ENCODE results near the gene NLRP4. TPM values are rescaled to one million over a fixed set of nuclear protein-coding genes. Genes with fewer than 3 reads are reported as not detected.

Gene NLRP4, protein sequence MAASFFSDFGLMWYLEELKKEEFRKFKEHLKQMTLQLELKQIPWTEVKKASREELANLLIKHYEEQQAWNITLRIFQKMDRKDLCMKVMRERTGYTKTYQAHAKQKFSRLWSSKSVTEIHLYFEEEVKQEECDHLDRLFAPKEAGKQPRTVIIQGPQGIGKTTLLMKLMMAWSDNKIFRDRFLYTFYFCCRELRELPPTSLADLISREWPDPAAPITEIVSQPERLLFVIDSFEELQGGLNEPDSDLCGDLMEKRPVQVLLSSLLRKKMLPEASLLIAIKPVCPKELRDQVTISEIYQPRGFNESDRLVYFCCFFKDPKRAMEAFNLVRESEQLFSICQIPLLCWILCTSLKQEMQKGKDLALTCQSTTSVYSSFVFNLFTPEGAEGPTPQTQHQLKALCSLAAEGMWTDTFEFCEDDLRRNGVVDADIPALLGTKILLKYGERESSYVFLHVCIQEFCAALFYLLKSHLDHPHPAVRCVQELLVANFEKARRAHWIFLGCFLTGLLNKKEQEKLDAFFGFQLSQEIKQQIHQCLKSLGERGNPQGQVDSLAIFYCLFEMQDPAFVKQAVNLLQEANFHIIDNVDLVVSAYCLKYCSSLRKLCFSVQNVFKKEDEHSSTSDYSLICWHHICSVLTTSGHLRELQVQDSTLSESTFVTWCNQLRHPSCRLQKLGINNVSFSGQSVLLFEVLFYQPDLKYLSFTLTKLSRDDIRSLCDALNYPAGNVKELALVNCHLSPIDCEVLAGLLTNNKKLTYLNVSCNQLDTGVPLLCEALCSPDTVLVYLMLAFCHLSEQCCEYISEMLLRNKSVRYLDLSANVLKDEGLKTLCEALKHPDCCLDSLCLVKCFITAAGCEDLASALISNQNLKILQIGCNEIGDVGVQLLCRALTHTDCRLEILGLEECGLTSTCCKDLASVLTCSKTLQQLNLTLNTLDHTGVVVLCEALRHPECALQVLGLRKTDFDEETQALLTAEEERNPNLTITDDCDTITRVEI
- total RNA-seq, result not detected

- CTCF ChIA-PET, result no interaction called here
- Mint-ChIP-seq H3K36me3 (ENCODE audit: low read depth) (no peaks in the 10 kb centered on the region), H3K27me3 (ENCODE audit: low read depth) (no peaks in the 10 kb centered on the region), H3K9me3 (peaks cover 5% of the 10 kb centered on the region), H3K4me3 (no peak within 1 kb of the TSS), H3K4me1 (ENCODE audit: low read depth) (no peaks in the 10 kb centered on the region), H3K27ac (no peak within 1 kb of the TSS)
- intact Hi-C loops (cut with micrococcal nuclease), result no loop called here
- DNase-seq, result no peak
Measured at GRCh38 chr19:55836340-55836739, at the start of gene NLRP4. TSS of gene NLRP4 (plus strand) at chr19:55836540. CDS start at chr19:55852081, 15,541 bp downstream.

DNA sequence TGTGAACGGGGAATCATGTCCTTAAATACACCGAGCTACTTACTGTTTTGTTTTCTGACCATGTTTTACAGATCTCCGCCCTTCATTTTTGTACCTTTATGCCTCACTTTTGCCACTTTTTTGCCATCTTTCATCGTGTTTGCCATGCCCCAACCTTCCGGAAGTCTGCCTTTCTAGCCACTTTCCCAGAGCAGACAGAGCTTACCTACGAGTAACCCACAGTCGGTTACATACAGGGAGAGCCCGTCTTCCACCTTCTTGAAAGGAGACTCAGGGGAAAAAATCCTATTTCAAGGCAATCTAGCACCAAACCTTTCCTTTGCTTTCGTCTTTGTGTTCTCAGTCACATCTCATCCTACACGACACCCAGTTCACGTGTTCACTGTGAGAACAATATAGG is 41.3 kb upstream of the NLRP4 start:
- no peak overlapping the region for H3K27ac Mint-ChIP-seq
- no peak overlapping the region for H3K4me3 Mint-ChIP-seq
- no peaks in the 10 kb centered on the region for H3K4me1 Mint-ChIP-seq (ENCODE audit: low read depth)
- H3K36me3 Mint-ChIP-seq (ENCODE audit: low read depth), result no peaks in the 10 kb centered on the region
- intact Hi-C loops (cut with micrococcal nuclease), result no loop called here
- CTCF ChIA-PET, result no interaction called here
- H3K27me3 Mint-ChIP-seq (ENCODE audit: low read depth), result peaks cover 7% of the 10 kb centered on the region
- H3K9me3 Mint-ChIP-seq, result no peaks in the 10 kb centered on the region
- no peak for DNase-seq

DNA sequence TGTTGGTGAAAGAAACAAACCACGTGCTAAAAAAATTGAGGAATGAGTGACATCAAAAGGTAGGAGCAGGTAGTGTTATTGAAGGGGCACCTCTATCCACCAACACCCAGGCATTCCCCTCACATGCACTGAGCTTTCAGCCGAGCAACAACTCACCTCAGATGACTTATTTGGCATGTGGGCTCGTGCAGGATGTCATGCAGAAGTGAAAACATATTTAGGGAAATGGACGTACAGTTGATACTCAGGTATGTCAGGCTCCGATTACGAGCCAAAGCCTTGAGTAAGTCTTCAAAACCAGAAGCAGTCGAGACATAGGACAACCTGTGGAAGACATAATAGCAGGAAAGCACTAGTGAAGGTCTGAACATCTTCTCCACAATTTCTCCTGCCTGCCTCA is 34.9 kb upstream of the NLRP4 start:
- H3K36me3 Mint-ChIP-seq (ENCODE audit: low read depth), result no peaks in the 10 kb centered on the region

DNA sequence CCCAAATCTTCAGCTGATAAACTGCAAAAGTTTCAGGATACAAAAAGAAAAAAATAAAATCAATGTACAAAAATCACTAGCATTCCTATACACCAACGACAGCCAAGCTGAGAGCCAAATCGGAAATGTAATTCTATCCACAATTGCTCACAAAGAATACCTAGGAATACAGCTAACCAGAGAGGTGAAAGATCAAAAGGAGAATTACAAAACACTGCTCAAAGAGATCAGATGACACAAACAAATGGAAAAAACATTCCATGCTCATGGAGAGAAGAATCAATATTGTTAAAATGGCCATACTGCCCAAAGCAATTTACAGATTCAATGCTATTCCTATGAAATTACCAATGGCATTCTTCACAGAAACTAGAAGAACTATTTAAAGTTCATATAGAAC is 34.1 kb upstream of the NLRP4 start:
- H3K4me1 Mint-ChIP-seq (ENCODE audit: low read depth), result no peaks in the 10 kb centered on the region
- H3K9me3 Mint-ChIP-seq, result peaks cover 5% of the 10 kb centered on the region
- H3K27me3 Mint-ChIP-seq (ENCODE audit: low read depth), result peaks cover 11% of the 10 kb centered on the region
- no peak for DNase-seq
- H3K4me3 Mint-ChIP-seq, result no peak overlapping the region
- H3K27ac Mint-ChIP-seq, result no peak overlapping the region
- intact Hi-C loops (cut with micrococcal nuclease), result loop anchor here (10.0 kb wide), 1 partner anchor 287 kb away; no protein-coding TSS in a partner anchor
- CTCF ChIA-PET, result no interaction called here
- no peaks in the 10 kb centered on the region for H3K36me3 Mint-ChIP-seq (ENCODE audit: low read depth)

More for the DNA sequence above, 34.9 kb upstream of the NLRP4 start:
- intact Hi-C loops (cut with micrococcal nuclease), result loop anchor here (10.0 kb wide), 1 partner anchor 287 kb away; no protein-coding TSS in a partner anchor
- Mint-ChIP-seq H3K27me3 (ENCODE audit: low read depth) (peaks cover 11% of the 10 kb centered on the region), H3K4me1 (ENCODE audit: low read depth) (no peaks in the 10 kb centered on the region), H3K27ac (no peak overlapping the region), H3K9me3 (peaks cover 5% of the 10 kb centered on the region), H3K4me3 (no peak overlapping the region)
- DNase-seq, result no peak
- CTCF ChIA-PET, result no interaction called here

DNA sequence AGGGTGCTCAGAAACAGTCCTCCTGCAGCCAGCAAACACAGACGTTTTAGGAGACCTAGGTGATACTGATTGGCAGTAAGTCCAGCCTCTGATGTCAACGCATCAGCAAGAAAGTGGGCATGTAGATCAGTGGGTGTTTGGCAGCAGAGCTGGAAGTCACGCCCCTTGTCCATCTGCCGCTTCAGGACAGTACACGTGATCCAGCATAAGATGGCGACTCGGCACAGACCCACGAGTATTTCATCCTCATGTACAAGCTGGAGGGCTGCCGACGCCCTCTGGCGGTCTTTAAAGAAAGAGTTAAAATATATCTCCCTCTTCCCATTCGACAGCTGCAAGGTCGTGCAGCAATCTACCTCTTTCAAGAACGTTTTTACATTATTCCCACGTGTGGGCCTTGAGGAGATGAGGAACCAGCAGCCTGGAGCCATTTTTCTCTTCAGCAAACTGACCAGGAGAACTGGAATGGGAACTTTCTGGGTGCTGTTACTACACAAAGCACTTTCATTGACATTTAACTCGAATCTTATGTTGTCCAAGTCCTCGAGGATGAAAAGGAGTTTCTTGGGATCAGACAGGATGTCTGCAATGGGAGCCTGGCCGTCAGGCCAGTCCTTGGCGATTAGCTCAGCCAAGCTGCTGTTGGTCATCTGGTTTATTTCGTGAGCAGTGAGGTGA is 26.8 kb upstream of the NLRP4 start:
- H3K4me1 Mint-ChIP-seq (ENCODE audit: low read depth), result peaks cover 6% of the 10 kb centered on the region
- CTCF ChIA-PET, result interaction anchor here (0.7 to 3.7 kb wide), 5 partner anchors 9 to 297 kb away, joined by 3 to 32 read pairs (median 3); no protein-coding TSS in a partner anchor
- intact Hi-C loops (cut with micrococcal nuclease), result loop anchor here (10.0 kb wide), 1 partner anchor 295 kb away; no protein-coding TSS in a partner anchor

DNA sequence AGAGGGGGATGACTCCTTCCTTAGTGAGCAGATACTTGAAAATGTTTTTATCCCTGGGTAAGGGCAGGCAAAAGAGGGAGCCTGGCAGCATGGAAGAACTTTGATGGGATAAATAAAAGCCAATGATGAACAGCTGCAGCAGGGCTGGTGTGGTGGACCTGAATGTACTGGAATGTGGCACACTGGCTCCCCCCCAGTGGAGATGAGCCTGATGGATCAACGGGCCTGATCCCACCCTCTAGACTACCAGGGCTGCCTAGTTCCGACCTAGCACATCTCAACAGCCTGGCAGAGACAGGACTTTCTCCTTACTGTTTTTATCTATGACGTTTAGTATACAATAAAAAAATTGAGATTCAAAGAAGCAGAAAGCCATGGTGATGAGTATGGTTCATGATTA is 25.0 kb upstream of the NLRP4 start:
- intact Hi-C loops (cut with micrococcal nuclease), result no loop called here
- no peak for DNase-seq
- Mint-ChIP-seq H3K27me3 (ENCODE audit: low read depth) (peaks cover 24% of the 10 kb centered on the region), H3K4me1 (ENCODE audit: low read depth) (peaks cover 6% of the 10 kb centered on the region), H3K27ac (no peak overlapping the region), H3K4me3 (no peak overlapping the region), H3K9me3 (peaks cover 4% of the 10 kb centered on the region), H3K36me3 (ENCODE audit: low read depth) (no peaks in the 10 kb centered on the region)
- CTCF ChIA-PET, result interaction anchor here (1.3 kb wide), 1 partner anchor 102 kb away, joined by 3 read pairs; no protein-coding TSS in a partner anchor

More for the DNA sequence above, 26.8 kb upstream of the NLRP4 start:
- H3K27me3 Mint-ChIP-seq (ENCODE audit: low read depth), result peaks cover 18% of the 10 kb centered on the region
- peak; percentile 56 for DNase-seq
- no peaks in the 10 kb centered on the region for H3K36me3 Mint-ChIP-seq (ENCODE audit: low read depth)
- peaks cover 4% of the 10 kb centered on the region for H3K9me3 Mint-ChIP-seq
- H3K4me3 Mint-ChIP-seq, result no peak overlapping the region
- no peak overlapping the region for H3K27ac Mint-ChIP-seq

DNA sequence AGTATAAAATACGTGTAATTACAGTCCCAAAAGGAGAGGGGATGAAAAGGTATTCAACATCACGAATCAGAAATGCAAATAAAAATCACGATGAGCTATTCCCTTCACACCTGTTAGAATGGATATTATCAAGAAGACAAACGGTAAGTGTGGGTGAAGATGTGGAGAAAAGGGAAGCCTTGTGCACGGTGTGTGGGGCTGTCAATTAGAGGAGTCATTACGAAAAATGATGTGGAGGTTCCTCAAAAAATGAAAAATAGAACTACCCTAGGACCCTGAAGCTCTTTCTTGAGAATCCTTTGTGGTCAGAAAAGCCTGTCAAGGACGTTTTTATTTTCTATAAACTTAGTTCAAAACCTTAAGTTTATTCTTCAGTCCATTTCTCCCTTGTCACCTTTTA is 23.9 kb upstream of the NLRP4 start:
- Mint-ChIP-seq H3K4me3 (no peak overlapping the region), H3K36me3 (ENCODE audit: low read depth) (no peaks in the 10 kb centered on the region), H3K27ac (no peak overlapping the region), H3K27me3 (ENCODE audit: low read depth) (peaks cover 27% of the 10 kb centered on the region), H3K9me3 (peaks cover 4% of the 10 kb centered on the region), H3K4me1 (ENCODE audit: low read depth) (peaks cover 6% of the 10 kb centered on the region)
- intact Hi-C loops (cut with micrococcal nuclease), result no loop called here
- DNase-seq, result no peak
- CTCF ChIA-PET, result interaction anchor here (0.6 kb wide), 2 partner anchors 166 to 1179 kb away, joined by 3 read pairs; no protein-coding TSS in a partner anchor

GRCh38 chr19:55813906-55814305 is 22.4 kb upstream of the NLRP4 start:
- H3K27me3 Mint-ChIP-seq (ENCODE audit: low read depth), result peaks cover 32% of the 10 kb centered on the region
- no peak overlapping the region for H3K27ac Mint-ChIP-seq
- peaks cover 4% of the 10 kb centered on the region for H3K4me1 Mint-ChIP-seq (ENCODE audit: low read depth)
- DNase-seq, result no peak
- CTCF ChIA-PET, result no interaction called here
- H3K4me3 Mint-ChIP-seq, result no peak overlapping the region
- no peaks in the 10 kb centered on the region for H3K36me3 Mint-ChIP-seq (ENCODE audit: low read depth)
- peaks cover under 1% of the 10 kb centered on the region for H3K9me3 Mint-ChIP-seq
- intact Hi-C loops (cut with micrococcal nuclease), result no loop called here

GRCh38 chr19:55820037-55820436 is 16.3 kb upstream of the NLRP4 start:
- H3K36me3 Mint-ChIP-seq (ENCODE audit: low read depth), result no peaks in the 10 kb centered on the region
- H3K4me3 Mint-ChIP-seq, result no peak overlapping the region
- peaks cover 2% of the 10 kb centered on the region for H3K9me3 Mint-ChIP-seq
- DNase-seq, result no peak
- no peak overlapping the region for H3K27ac Mint-ChIP-seq
- H3K4me1 Mint-ChIP-seq (ENCODE audit: low read depth), result no peaks in the 10 kb centered on the region
- CTCF ChIA-PET, result no interaction called here
- peaks cover 10% of the 10 kb centered on the region for H3K27me3 Mint-ChIP-seq (ENCODE audit: low read depth)
- intact Hi-C loops (cut with micrococcal nuclease), result no loop called here

DNA sequence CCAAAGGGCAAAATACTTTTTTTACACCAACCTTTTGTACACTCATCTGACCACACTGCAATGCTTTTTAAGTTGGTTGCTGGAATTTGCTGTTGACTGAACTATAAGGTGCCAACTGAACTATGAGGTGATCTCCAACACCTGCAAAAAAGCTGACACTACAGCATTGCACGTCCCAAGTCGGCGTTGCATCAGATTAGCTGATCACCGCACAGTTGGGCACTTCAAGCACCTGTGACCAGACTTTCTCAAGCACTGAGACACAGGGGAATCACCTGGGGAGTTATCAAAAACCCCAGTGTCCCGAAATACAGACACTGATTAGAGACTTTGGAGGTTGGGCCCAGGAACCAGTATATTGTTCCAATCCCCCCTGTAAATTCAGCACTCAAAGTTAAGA is 5.7 kb upstream of the NLRP4 start:
- Mint-ChIP-seq H3K4me1 (ENCODE audit: low read depth) (no peaks in the 10 kb centered on the region), H3K27ac (no peak overlapping the region), H3K9me3 (no peaks in the 10 kb centered on the region), H3K27me3 (ENCODE audit: low read depth) (no peaks in the 10 kb centered on the region), H3K4me3 (no peak overlapping the region), H3K36me3 (ENCODE audit: low read depth) (no peaks in the 10 kb centered on the region)
- intact Hi-C loops (cut with micrococcal nuclease), result no loop called here
- CTCF ChIA-PET, result no interaction called here
- DNase-seq, result no peak

- Mint-ChIP-seq H3K4me3 (no peak within 1 kb of the TSS), H3K27ac (no peak within 1 kb of the TSS), H3K4me1 (ENCODE audit: low read depth) (no peaks in the 10 kb centered on the region), H3K9me3 (no peaks in the 10 kb centered on the region), H3K27me3 (ENCODE audit: low read depth) (no peaks in the 10 kb centered on the region), H3K36me3 (ENCODE audit: low read depth) (no peaks in the 10 kb centered on the region)
- no peak for DNase-seq
- CTCF ChIA-PET, result interaction anchor here (0.7 kb wide), 1 partner anchor 516 kb away, joined by 3 read pairs; no protein-coding TSS in a partner anchor
- intact Hi-C loops (cut with micrococcal nuclease), result no loop called here
Measured at GRCh38 chr19:55831846-55832245, 4.5 kb upstream of the NLRP4 start, which contains the start of gene NLRP11. TSS of gene NLRP11 (minus strand) at chr19:55831999. CDS start at chr19:55818174, 13,825 bp downstream.

- Mint-ChIP-seq H3K4me3 (no peak overlapping the region), H3K4me1 (ENCODE audit: low read depth) (no peaks in the 10 kb centered on the region), H3K27me3 (ENCODE audit: low read depth) (no peaks in the 10 kb centered on the region), H3K36me3 (ENCODE audit: low read depth) (no peaks in the 10 kb centered on the region), H3K9me3 (no peaks in the 10 kb centered on the region), H3K27ac (no peak overlapping the region)
- intact Hi-C loops (cut with micrococcal nuclease), result no loop called here
- CTCF ChIA-PET, result no interaction called here
- no peak for DNase-seq
Measured at GRCh38 chr19:55832676-55833075, 3.7 kb upstream of the NLRP4 start.
